ENCODE measurements around the gene RAB3C.

RAB3C gene

DNA sequence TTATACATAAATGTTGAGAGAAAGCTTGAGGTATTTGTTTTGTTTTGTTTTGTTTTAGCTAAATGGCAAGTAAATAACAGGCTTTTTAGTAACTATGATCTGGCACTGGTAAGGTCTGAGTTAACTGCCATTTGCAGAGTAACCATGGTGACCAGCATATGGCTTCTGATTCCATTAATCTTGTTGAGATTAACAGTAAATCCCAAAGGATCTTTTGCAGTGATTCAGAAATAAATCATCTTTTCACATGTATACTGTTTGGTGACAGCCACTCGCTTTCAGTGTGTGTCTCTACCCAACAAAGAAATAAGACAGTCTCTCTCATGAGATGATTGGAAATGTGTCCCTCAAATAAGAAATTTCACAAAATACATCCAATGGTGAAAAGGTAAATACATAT, 235.6 kb downstream of the RAB3C start:
- Histone ChIP-seq H4K20me1 (ENCODE audit: insufficient read depth) (no peaks in the 10 kb centered on the region), H3K4me1 (ENCODE audit: low read depth, poor library complexity, severe bottlenecking) (no peaks in the 10 kb centered on the region), H3K27me3 (ENCODE audit: insufficient read depth, low read depth) (no peaks in the 10 kb centered on the region), H3K4me3 (IDR thresholded peaks at IDR 0.05; ENCODE audit: insufficient read depth, low read depth, low read length) (no peak overlapping the region), H3K4me2 (no peak overlapping the region), H2AFZ (ENCODE audit: low read depth) (no peak overlapping the region), H3K79me2 (ENCODE audit: insufficient read depth, low read depth) (no peaks in the 10 kb centered on the region), H3K27ac (no peak overlapping the region), H3K9ac (no peak overlapping the region), H3K36me3 (ENCODE audit: insufficient read depth) (no peaks in the 10 kb centered on the region)
- TF ChIP-seq, protein P1, sequence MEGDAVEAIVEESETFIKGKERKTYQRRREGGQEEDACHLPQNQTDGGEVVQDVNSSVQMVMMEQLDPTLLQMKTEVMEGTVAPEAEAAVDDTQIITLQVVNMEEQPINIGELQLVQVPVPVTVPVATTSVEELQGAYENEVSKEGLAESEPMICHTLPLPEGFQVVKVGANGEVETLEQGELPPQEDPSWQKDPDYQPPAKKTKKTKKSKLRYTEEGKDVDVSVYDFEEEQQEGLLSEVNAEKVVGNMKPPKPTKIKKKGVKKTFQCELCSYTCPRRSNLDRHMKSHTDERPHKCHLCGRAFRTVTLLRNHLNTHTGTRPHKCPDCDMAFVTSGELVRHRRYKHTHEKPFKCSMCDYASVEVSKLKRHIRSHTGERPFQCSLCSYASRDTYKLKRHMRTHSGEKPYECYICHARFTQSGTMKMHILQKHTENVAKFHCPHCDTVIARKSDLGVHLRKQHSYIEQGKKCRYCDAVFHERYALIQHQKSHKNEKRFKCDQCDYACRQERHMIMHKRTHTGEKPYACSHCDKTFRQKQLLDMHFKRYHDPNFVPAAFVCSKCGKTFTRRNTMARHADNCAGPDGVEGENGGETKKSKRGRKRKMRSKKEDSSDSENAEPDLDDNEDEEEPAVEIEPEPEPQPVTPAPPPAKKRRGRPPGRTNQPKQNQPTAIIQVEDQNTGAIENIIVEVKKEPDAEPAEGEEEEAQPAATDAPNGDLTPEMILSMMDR (conservative IDR thresholded peaks at IDR 0.05; ENCODE audit: low read depth, low read length), result no peak

GRCh38 chr5:58825441-58825840, 242.6 kb downstream of the RAB3C start:
- H4K20me1 ChIP-seq (ENCODE audit: insufficient read depth), result no peaks in the 10 kb centered on the region
- no peaks in the 10 kb centered on the region for H3K4me1 ChIP-seq (ENCODE audit: low read depth, poor library complexity, severe bottlenecking)
- TF ChIP-seq, protein P1 (conservative IDR thresholded peaks at IDR 0.05; ENCODE audit: low read depth, low read length), result no peak
- H3K27ac ChIP-seq, result no peak overlapping the region
- no peak overlapping the region for H3K4me3 ChIP-seq (IDR thresholded peaks at IDR 0.05; ENCODE audit: insufficient read depth, low read depth, low read length)
- no peaks in the 10 kb centered on the region for H3K36me3 ChIP-seq (ENCODE audit: insufficient read depth)
- no peak overlapping the region for H3K9ac ChIP-seq
- H3K27me3 ChIP-seq (ENCODE audit: insufficient read depth, low read depth), result no peaks in the 10 kb centered on the region
- no peak overlapping the region for H2AFZ ChIP-seq (ENCODE audit: low read depth)
- no peaks in the 10 kb centered on the region for H3K79me2 ChIP-seq (ENCODE audit: insufficient read depth, low read depth)
- H3K4me2 ChIP-seq, result no peak overlapping the region

DNA sequence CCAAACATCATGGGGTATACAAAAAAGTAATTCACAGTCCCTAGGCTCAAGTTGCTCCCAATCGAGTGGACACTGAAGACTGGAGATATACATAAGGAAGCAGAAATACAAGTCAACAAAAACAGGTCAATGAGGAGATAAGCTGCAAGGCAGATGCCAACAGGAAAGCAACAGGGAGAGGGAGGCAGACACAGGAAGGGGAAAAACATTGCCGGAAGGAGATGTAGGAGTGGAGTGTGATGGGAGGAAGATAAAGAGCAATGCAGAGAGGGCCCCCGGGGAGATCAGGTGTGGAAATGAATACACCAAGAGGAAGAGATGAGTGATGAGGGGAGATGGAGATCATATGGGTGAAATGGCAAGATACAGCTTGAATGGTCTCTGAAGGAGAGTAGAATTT, 243.0 kb downstream of the RAB3C start:
- H3K79me2 ChIP-seq (ENCODE audit: insufficient read depth, low read depth), result no peaks in the 10 kb centered on the region
- no peak overlapping the region for H3K9ac ChIP-seq
- H2AFZ ChIP-seq (ENCODE audit: low read depth), result no peak overlapping the region
- no peaks in the 10 kb centered on the region for H3K27me3 ChIP-seq (ENCODE audit: insufficient read depth, low read depth)
- no peak overlapping the region for H3K4me3 ChIP-seq (IDR thresholded peaks at IDR 0.05; ENCODE audit: insufficient read depth, low read depth, low read length)
- no peak overlapping the region for H3K27ac ChIP-seq
- H3K36me3 ChIP-seq (ENCODE audit: insufficient read depth), result no peaks in the 10 kb centered on the region
- TF ChIP-seq, protein P1 (conservative IDR thresholded peaks at IDR 0.05; ENCODE audit: low read depth, low read length), result no peak
- H4K20me1 ChIP-seq (ENCODE audit: insufficient read depth), result no peaks in the 10 kb centered on the region
- no peak overlapping the region for H3K4me2 ChIP-seq
- H3K4me1 ChIP-seq (ENCODE audit: low read depth, poor library complexity, severe bottlenecking), result no peaks in the 10 kb centered on the region

DNA sequence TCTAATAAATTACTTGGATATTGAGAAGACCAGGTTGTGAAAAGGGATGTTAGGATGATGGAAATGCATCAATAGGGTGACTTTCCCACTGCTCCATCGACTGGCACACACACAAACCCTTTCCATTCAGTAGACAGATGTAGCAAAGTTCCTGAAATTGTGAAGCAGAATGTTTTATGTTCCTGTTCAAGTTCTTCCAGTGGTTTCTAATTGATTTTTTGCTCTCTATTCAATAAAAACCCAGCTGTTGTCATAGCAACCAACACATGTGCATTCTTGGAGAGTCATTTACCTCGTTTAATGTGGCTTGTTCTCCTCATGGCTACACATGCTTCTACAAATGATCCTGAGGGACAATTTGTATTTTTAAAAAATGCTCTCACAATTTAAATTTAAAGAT, 244.6 kb downstream of the RAB3C start:
- Histone ChIP-seq H2AFZ (ENCODE audit: low read depth) (no peak overlapping the region), H3K4me3 (IDR thresholded peaks at IDR 0.05; ENCODE audit: insufficient read depth, low read depth, low read length) (no peak overlapping the region), H3K79me2 (ENCODE audit: insufficient read depth, low read depth) (no peaks in the 10 kb centered on the region), H3K36me3 (ENCODE audit: insufficient read depth) (no peaks in the 10 kb centered on the region), H3K27ac (no peak overlapping the region), H3K4me2 (no peak overlapping the region), H3K4me1 (ENCODE audit: low read depth, poor library complexity, severe bottlenecking) (no peaks in the 10 kb centered on the region), H4K20me1 (ENCODE audit: insufficient read depth) (no peaks in the 10 kb centered on the region), H3K27me3 (ENCODE audit: insufficient read depth, low read depth) (no peaks in the 10 kb centered on the region), H3K9ac (no peak overlapping the region)
- TF ChIP-seq, protein P1 (conservative IDR thresholded peaks at IDR 0.05; ENCODE audit: low read depth, low read length), result no peak
